Activated CD4-positive, alpha-beta T cell treated with anti-CD3 and anti-CD28 coated beads, Interleukin-2, amount 50 U/mL, for 1 hour (primary cell): ENCODE measurements around the gene IL2RG.

Source experiments
- DNase-seq: peaks from one replicate; pipeline ENCODE4 v3.0.0-alpha.2; 2020

IL2RG gene

DNA sequence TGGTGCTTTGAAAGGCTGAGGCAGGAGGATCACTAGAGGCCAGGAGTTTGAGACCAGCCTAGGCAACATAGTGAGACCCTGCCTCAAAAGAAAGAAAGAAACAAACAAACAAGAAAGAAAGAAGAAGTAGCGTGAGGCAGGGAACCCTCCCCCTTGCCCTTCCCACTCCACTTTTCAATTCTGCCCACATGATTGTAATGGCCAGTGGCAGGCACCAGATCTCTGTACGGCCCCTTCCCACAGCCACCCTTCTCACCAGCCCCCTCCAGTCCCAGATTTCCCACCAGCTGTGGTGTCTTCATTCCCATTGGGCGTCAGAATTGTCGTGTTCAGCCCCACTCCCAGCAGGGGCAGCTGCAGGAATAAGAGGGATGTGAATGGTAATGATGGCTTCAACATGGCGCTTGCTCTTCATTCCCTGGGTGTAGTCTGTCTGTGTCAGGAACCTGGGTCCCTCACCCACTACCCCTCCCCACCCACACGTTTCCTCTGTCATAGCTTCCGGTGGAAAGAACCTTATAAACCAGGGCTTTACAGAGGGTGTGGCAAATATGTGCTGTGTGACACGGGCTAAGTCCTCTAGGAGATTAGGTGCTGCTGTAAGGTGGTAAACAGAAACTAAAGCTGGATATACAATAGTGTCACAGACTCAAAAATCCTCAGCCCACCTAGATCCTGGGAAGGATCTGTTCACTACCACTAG lies at the start of gene IL2RG:
Gene IL2RG (minus strand): TSS at position 437 of the 703 bp plus-strand sequence. CDS start 38 bp downstream, at position 399.
- DNase-seq: peak; percentile 69

- DNase-seq: no peak
Measured at GRCh38 chrX:71160475-71160874, 49.1 kb upstream of the IL2RG start.

- no peak for DNase-seq
Measured at GRCh38 chrX:71159335-71159734, 48.0 kb upstream of the IL2RG start.

GRCh38 chrX:71158603-71159002 lies 47.2 kb upstream of the IL2RG start:
- no peak for DNase-seq

GRCh38 chrX:71154641-71155040 lies 43.3 kb upstream of the IL2RG start:
- DNase-seq: no peak

GRCh38 chrX:71154196-71154595 lies 42.8 kb upstream of the IL2RG start:
- no peak for DNase-seq

GRCh38 chrX:71151366-71151765 lies 40.0 kb upstream of the IL2RG start:
- DNase-seq: no peak

GRCh38 chrX:71148278-71148663 lies 36.9 kb upstream of the IL2RG start:
- no peak for DNase-seq

DNA sequence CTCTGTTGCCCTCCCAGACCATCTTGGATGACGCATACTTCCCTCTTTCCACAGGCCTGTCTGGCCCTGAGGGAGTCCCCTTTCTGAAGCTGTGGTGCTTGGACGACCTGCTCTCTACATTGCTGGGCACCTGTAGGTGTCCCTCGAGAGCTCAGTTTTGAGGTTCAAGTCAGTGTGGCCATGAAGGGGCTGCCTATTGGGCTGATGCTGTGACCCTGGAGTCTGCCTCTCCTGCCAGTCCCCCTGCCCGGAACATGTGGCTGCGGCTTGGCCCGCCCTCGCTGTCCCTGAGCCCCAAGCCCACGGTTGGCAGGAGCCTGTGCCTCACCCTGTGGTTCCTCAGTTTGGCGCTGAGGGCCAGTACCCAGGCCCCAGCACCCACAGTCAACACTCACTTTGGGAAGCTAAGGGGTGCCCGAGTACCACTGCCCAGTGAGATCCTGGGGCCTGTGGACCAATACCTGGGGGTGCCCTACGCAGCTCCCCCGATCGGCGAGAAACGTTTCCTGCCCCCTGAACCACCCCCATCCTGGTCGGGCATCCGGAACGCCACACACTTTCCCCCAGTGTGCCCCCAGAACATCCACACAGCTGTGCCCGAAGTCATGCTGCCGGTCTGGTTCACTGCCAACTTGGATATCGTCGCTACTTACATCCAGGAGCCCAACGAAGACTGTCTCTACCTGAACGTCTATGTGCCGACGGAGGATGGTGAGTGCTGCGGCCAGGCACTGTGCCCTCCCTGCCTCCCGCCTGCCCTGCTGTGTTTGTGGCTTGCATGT lies 36.3 kb upstream of the IL2RG start:
- no peak for DNase-seq

GRCh38 chrX:71144651-71145050 lies 33.3 kb upstream of the IL2RG start, which contains the start of gene NLGN3:
Gene NLGN3 (plus strand): TSS chrX:71144841. CDS start chrX:71147750, 2,909 bp downstream.
- no peak for DNase-seq

DNA sequence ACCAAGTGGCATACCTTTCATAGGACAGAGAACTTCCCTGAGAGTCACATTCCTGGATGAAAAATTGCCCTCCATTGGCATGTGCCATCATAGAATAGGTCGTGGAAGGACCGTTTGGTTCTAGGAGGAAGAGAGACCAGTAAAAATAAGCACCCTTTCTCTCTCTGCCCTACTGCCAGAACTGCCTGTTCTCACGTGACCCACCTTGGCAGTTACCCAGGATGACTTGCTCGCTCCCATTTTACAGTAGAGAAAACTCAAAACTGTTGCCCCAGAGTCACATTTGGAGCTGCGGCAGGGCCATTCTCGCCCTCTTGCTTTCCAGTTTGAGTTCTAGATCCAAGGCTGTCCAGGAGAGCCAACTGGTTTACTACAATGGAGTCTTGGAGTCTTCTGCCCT lies 32.1 kb upstream of the IL2RG start:
- no peak for DNase-seq

GRCh38 chrX:71140440-71140839 lies 29.1 kb upstream of the IL2RG start:
- DNase-seq: no peak

GRCh38 chrX:71131510-71131909 lies 20.1 kb upstream of the IL2RG start:
- no peak for DNase-seq

DNA sequence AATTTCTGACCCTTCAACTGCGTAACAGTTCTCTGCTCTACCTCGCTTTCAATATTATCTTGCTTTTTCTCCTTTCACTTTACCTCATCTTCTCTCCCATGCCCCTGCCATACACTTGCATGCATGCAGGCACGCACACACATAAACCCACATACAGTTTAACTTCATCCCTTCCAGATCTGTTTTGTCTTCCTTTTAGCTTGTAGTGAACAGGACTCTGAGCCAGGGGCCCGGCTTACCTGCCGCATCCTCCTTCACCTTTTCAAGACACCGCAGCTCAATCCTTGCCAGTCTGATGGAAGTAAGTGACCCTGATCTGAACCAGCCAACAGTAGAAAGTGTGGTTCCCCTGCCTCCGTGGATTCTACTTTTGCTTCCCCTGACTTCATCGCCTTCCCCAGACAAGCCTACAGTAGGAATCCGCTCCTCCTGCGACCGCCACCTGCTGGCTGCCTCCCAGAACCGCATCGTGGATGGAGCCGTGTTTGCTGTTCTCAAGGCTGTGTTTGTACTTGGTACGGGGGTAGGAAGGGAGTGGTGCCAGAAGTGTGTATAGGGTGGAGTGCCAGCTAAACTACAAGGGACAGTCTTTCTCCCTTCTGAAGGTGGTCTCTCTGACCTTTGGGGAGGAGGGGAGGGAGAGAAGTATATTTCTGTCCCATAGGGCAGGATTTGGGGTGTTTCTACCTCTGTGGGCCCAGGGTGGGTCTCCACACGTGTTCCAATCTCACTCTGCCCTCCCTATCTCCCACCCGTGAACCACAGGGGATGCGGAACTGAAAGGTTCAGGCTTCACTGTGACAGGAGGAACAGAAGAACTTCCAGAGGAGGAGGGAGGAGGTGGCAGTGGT lies 17.8 kb upstream of the IL2RG start:
- peak; percentile 77 for DNase-seq

- DNase-seq: no peak
Measured at GRCh38 chrX:71128166-71128833, 16.9 kb upstream of the IL2RG start.

DNA sequence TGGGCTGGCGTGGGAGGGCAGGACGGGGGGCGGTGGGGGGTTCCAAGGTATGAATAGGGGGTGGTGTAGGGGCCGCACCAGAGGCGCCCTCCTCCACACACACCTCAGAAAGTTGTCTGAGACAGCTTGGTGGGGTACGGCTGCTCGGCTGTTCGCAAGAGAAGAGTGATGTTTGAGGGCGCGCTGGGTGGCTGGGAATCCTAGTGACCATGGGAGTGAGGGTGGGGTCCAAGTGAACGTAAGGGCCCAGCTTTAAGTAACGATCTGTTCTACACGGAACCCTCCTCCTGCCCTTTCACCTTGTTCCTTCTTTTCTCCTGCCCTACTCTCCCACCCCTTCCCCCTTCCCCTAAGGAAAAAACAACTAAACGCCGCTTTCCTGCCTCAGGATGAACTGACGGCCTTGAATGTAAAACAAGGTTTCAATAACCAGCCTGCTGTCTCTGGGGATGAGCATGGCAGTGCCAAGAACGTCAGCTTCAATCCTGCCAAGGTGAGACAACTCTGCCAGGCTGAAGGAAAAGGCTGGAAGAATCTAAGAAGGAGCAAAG lies 7.7 kb upstream of the IL2RG start:
- no peak for DNase-seq

GRCh38 chrX:71118032-71118984 lies 6.9 kb upstream of the IL2RG start, which contains the start of gene MED12:
Gene MED12 (plus strand): TSS chrX:71118596. CDS start chrX:71118755, 159 bp downstream.
- DNase-seq: peak; percentile 76

GRCh38 chrX:71117358-71117757 lies 6.0 kb upstream of the IL2RG start:
- DNase-seq: no peak

DNA sequence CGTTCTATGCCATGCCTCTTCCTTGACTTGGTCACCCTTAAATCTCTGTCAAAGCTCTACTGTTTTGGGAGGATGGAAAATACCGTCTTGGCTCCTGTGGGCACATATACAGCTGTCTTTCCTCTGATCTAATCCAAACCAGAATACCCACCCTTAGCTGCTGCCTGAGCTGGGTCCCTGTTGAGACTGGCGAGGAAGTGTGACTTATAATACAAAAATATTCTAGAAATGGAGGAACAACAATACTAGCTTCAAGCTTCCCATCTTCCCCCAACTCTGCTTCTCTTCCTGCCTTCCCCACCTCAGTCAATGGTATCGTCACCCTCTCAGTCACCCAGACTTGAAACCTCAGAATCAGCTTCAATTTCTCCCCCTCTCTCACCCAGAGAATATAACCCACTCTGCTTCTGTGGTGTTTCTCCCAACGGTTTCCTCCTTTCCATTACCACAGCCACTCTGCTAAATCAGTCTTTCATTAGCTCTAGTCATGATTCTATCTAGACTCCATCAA lies 599 bp upstream of the IL2RG start:
- peak; percentile 33 for DNase-seq

DNA sequence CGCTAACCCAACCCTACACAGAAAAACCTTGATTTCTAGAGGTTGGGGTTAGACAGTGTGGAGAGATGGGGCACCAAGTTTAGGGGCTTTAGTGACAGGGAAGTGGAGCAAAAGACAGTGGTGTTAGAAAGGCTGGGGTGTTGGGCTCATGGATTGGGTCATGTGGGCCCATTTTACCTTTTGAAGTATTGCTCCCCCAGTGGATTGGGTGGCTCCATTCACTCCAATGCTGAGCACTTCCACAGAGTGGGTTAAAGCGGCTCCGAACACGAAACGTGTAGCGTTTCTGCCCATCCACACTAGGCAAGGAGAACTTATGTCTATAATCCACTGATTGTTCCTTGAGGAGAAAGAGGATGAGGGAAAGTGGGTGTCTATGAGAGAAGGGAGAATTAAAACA lies 2.3 kb downstream of the IL2RG start:
- no peak for DNase-seq
